Ishikawa (cell line): ENCODE data around the gene OSMR.
A peak's percentile ranks its signal among the peaks of the same experiment; 100 is the strongest.

ENCODE experiments used
- CEBPB ChIP-seq: IDR thresholded peaks from 2 replicates; pipeline ENCODE4 v1.6.1; 2012
- CREB1 ChIP-seq: IDR thresholded peaks from 2 replicates; pipeline ENCODE4 v1.6.1; 2012; ENCODE audit warnings: low read depth
- EGR1 ChIP-seq: IDR thresholded peaks from 2 replicates; pipeline ENCODE4 v1.6.1; 2012
- EP300 ChIP-seq: IDR thresholded peaks from 2 replicates; pipeline ENCODE4 v1.6.1; 2012; ENCODE audit warnings: borderline replicate concordance
- FOXM1 ChIP-seq: IDR thresholded peaks from 2 replicates; pipeline ENCODE4 v1.6.1; 2012; ENCODE audit warnings: low read depth, borderline replicate concordance
- MAX ChIP-seq: IDR thresholded peaks from 2 replicates; pipeline ENCODE4 v1.6.1; 2012
- NFIC ChIP-seq: IDR thresholded peaks from 2 replicates; pipeline ENCODE4 v1.6.1; 2012
- RAD21 ChIP-seq: IDR thresholded peaks from 2 replicates; pipeline ENCODE4 v1.6.1; 2012; ENCODE audit warnings: low read depth
- REST ChIP-seq: IDR thresholded peaks from 2 replicates; pipeline ENCODE4 v1.6.1; 2012; ENCODE audit warnings: low read depth, mild to moderate bottlenecking
- TAF1 ChIP-seq: IDR thresholded peaks from 2 replicates; pipeline ENCODE4 v1.6.1; 2012; ENCODE audit warnings: low read depth, mild to moderate bottlenecking
- TCF12 ChIP-seq: IDR thresholded peaks from 2 replicates; pipeline ENCODE4 v1.6.1; 2012; ENCODE audit warnings: low read depth
- TEAD4 ChIP-seq: IDR thresholded peaks from 2 replicates; pipeline ENCODE4 v1.6.1; 2012
- USF1 ChIP-seq: IDR thresholded peaks from 2 replicates; pipeline ENCODE4 v1.6.1; 2012
- YY1 ChIP-seq: IDR thresholded peaks from 2 replicates; pipeline ENCODE4 v1.6.1; 2012; ENCODE audit warnings: low read depth
- ZBTB7A ChIP-seq: IDR thresholded peaks from 2 replicates; pipeline ENCODE4 v1.6.1; 2012; ENCODE audit warnings: low read depth

Gene OSMR

GRCh38 chr5:38845526-38846378, at the start of gene OSMR:
Gene OSMR (plus strand): TSS chr5:38846012. CDS start chr5:38869045, 23,033 bp downstream.
- peak; percentile 43; the same call in 1 of the 2 replicates for TF ChIP-seq ZBTB7A
- no peak for TF ChIP-seq REST
- peak; percentile 79 for TF ChIP-seq CEBPB
- TF ChIP-seq NFIC = peak; percentile 50; the same call in 1 of the 2 replicates
- peak; percentile 72; the same call in 1 of the 2 replicates for TF ChIP-seq TEAD4
- no peak for TF ChIP-seq FOXM1
- TF ChIP-seq TCF12 = 0 out of 2 replicates have a peak, but pooled peaks have one; percentile 33
- 0 out of 2 replicates have a peak, but pooled peaks have one; percentile 63 for TF ChIP-seq TAF1

- no peak for TF ChIP-seq NFIC
- TF ChIP-seq REST = no peak
- no peak for TF ChIP-seq MAX
- TF ChIP-seq EP300 = no peak
- TF ChIP-seq RAD21 = no peak
- TF ChIP-seq TAF1 = no peak
- TF ChIP-seq TEAD4 = no peak
- TF ChIP-seq CREB1 = no peak
- TF ChIP-seq EGR1 = no peak
- no peak for TF ChIP-seq TCF12
Observed at GRCh38 chr5:38796742-38797108, 49.1 kb upstream of the OSMR start.

GRCh38 chr5:38797838-38798237, 48.0 kb upstream of the OSMR start:
- no peak for TF ChIP-seq ZBTB7A
- no peak for TF ChIP-seq USF1
- no peak for TF ChIP-seq NFIC
- no peak for TF ChIP-seq RAD21
- no peak for TF ChIP-seq TCF12
- TF ChIP-seq TAF1 = no peak
- no peak for TF ChIP-seq REST
- no peak for TF ChIP-seq EGR1
- TF ChIP-seq MAX = no peak
- TF ChIP-seq CREB1 = no peak
- TF ChIP-seq FOXM1 = no peak
- no peak for TF ChIP-seq EP300
- TF ChIP-seq CEBPB = no peak
- no peak for TF ChIP-seq TEAD4
- TF ChIP-seq YY1 = no peak

GRCh38 chr5:38799556-38800377, 46.0 kb upstream of the OSMR start:
- no peak for TF ChIP-seq NFIC
- TF ChIP-seq YY1 = no peak
- TF ChIP-seq TAF1 = no peak
- no peak for TF ChIP-seq CEBPB
- TF ChIP-seq EGR1 = no peak
- no peak for TF ChIP-seq TCF12
